ENCODE results near the gene PTPRK. TPM values are rescaled to one million over a fixed set of nuclear protein-coding genes. Genes with fewer than 3 reads are reported as not detected.

PTPRK gene
- total and polyA plus RNA-seq, 2 of the 8 experiments (the other 6 are each of a cell fraction or from before 2014, with no cell fraction given), result 11.4 to 47.3 TPM

- Histone ChIP-seq H3K79me2 (ENCODE audit: control insufficient read depth in 1 of 2, insufficient read depth in 2 of 2, low read length in 2 of 2) (no peaks in the 10 kb centered on the region), H3K79me1 (ENCODE audit: low read depth, low read length) (no peaks in the 10 kb centered on the region), H2BK15ac (ENCODE audit: low read length) (no peak overlapping the region), H3K18ac (ENCODE audit: extremely low read depth, low read length) (no peak overlapping the region), H2BK12ac (ENCODE audit: low read depth, low read length) (no peak overlapping the region), H4K8ac (ENCODE audit: extremely low read depth, insufficient read depth, low read length) (no peak overlapping the region), H3K27me3 (replicated peaks in 1 of 4; ENCODE audit: control insufficient read depth in 3 of 4, extremely low read depth in 1 of 4, insufficient read depth in 3 of 4, low read length in 3 of 4) (no peaks in the 10 kb centered on the region), H3K36me3 (ENCODE audit: control insufficient read depth in 2 of 4, insufficient read depth in 4 of 4, low read length in 3 of 4) (no peaks in the 10 kb centered on the region), H3K23ac (ENCODE audit: insufficient read length) (no peak overlapping the region), H3K4ac (replicated peaks; ENCODE audit: insufficient read length, low read depth, low read length) (no peak overlapping the region), H2BK120ac (replicated peaks; ENCODE audit: low read depth, low read length) (no peak overlapping the region), H2AK5ac (ENCODE audit: low read depth, low read length) (no peak overlapping the region), H4K20me1 (replicated peaks in 1 of 2; ENCODE audit: control insufficient read depth in 1 of 2, insufficient read depth in 2 of 2, low read length in 2 of 2) (no peaks in the 10 kb centered on the region), H3K27ac (ENCODE audit: low read depth, low read length) (no peak overlapping the region), H3K4me2 (ENCODE audit: insufficient read depth in 1 of 2, low read depth in 2 of 2, low read length in 2 of 2) (no peak overlapping the region), H3K14ac (ENCODE audit: insufficient read length) (no peak overlapping the region), H3K4me3 (ENCODE audit: extremely low read depth in 1 of 4, insufficient read depth in 2 of 4, low read depth in 3 of 4, low read length in 4 of 4) (no peak overlapping the region), H4K91ac (replicated peaks; ENCODE audit: insufficient read length, low read length) (no peak overlapping the region), H3K56ac (replicated peaks; ENCODE audit: insufficient read length, low read depth, low read length) (no peak overlapping the region), H2BK20ac (ENCODE audit: low read length) (no peak overlapping the region), H4K5ac (ENCODE audit: insufficient read length, low read depth, low read length) (no peak overlapping the region), H3K9ac (replicated peaks in 1 of 4; ENCODE audit: extremely low read depth in 1 of 4, low read depth in 3 of 4, low read length in 3 of 4) (no peak overlapping the region), H3K23me2 (ENCODE audit: low read depth, low read length) (no peaks in the 10 kb centered on the region), H2AFZ (ENCODE audit: low read length) (no peak overlapping the region; the same call in 1 of the 2 replicates), H3K9me3 (ENCODE audit: insufficient read depth in 2 of 2, low read depth in 1 of 2, low read length in 1 of 2) (no peaks in the 10 kb centered on the region), H3K4me1 (replicated peaks in 1 of 4; ENCODE audit: control insufficient read depth in 3 of 4, insufficient read depth in 4 of 4, low read length in 3 of 4) (no peaks in the 10 kb centered on the region), H2BK5ac (ENCODE audit: low read depth, low read length) (no peak overlapping the region)
- ChIA-PET POLR2A (ENCODE audit: partially characterized antibody) (no interaction called here), CTCF (ENCODE audit: partially characterized antibody) (no interaction called here)
- 40 to 89% methylated on average over 1 of the region's 1 CpG for WGBS, 2 experiments (ENCODE audit: extremely low coverage in 1 of 2, insufficient coverage in 1 of 2, insufficient read length in 1 of 2, insufficient replicate concordance in 2 of 2, low coverage in 1 of 2, low lambda C conversion rate in 2 of 2, missing lambda C conversion rate in 1 of 2)
- DNase-seq (ENCODE audit: low read depth in 1 of 2, low spot score in 2 of 2), result no peak
- no peak for FAIRE-seq
- TF ChIP-seq EGR1 (IDR thresholded peaks at IDR 0.05; ENCODE audit: borderline replicate concordance, low read depth, low read length), result no peak
- TF ChIP-seq EZH2 (IDR thresholded peaks at IDR 0.05; ENCODE audit: low read depth, low read length, severe bottlenecking), result no peak
- TF ChIP-seq POU5F1 (IDR thresholded peaks at IDR 0.05; ENCODE audit: low read depth, low read length), result no peak
- no peak for TF ChIP-seq RXRA (IDR thresholded peaks at IDR 0.05; ENCODE audit: insufficient read depth, low read depth, low read length)
- no peak for TF ChIP-seq SRF (IDR thresholded peaks at IDR 0.05; ENCODE audit: low read depth, low read length)
- no peak for TF ChIP-seq BRCA1 (IDR thresholded peaks at IDR 0.05; ENCODE audit: low read depth, low read length)
- TF ChIP-seq TBP (IDR thresholded peaks at IDR 0.05; ENCODE audit: low read depth, low read length), result no peak
- no peak for TF ChIP-seq CHD2 (IDR thresholded peaks at IDR 0.05; ENCODE audit: low read length)
- TF ChIP-seq ATF2 (IDR thresholded peaks at IDR 0.05; ENCODE audit: low read length), result no peak
- no peak for TF ChIP-seq RFX5 (IDR thresholded peaks at IDR 0.05; ENCODE audit: borderline replicate concordance, low read depth, low read length)
- no peak for TF ChIP-seq PHF8 (conservative IDR thresholded peaks at IDR 0.05; ENCODE audit: low read depth, low read length)
- no peak for TF ChIP-seq ZNF274 (IDR thresholded peaks at IDR 0.05; ENCODE audit: borderline replicate concordance, extremely low read depth, low read length)
- TF ChIP-seq HDAC6 (IDR thresholded peaks at IDR 0.05; ENCODE audit: low read depth, low read length), result no peak
- no peak for TF ChIP-seq SAP30 (IDR thresholded peaks at IDR 0.05; ENCODE audit: insufficient read depth, insufficient replicate concordance, low read length)
Measured at GRCh38 chr6:128541261-128541660, 20.9 kb upstream of the PTPRK start.
